NB4 (cell line): Measurements from ENCODE around the gene PPP2R5C.
A peak's percentile ranks its signal among the peaks of the same experiment; 100 is the strongest.
"Not testable (repeated sequence)": the region's sequence is repeated elsewhere in the genome, so short reads cannot be mapped to it uniquely, and the experiment has no call there.

Source experiments
- DNase-seq: peaks from one replicate; pipeline ENCODE4 v3.0.0; 2010; ENCODE audit warnings: low read depth
- H3K4me3 ChIP-seq: one replicate; pipeline ENCODE4 v1.5.1; 2011; ENCODE audit warnings: mild to moderate bottlenecking, low read depth, low read length, moderate library complexity
- MYC ChIP-seq: IDR thresholded peaks from 2 replicates; pipeline ENCODE4 v1.6.1; 2011; ENCODE audit warnings: low read depth, low read length
- POLR2A ChIP-seq: IDR thresholded peaks from 2 replicates; pipeline ENCODE4 v1.6.1; 2011; ENCODE audit warnings: mild to moderate bottlenecking; ENCODE audit not compliant: insufficient read length; ENCODE audit errors: extremely low read depth
- TF ChIP-seq, protein P1 (sequence below): IDR thresholded peaks from 2 replicates; pipeline ENCODE4 v1.6.1; 2011; ENCODE audit warnings: low read depth, low read length
- TF ChIP-seq, protein P2 (sequence below): IDR thresholded peaks from one replicate; pipeline ENCODE4 v1.5.1; 2012; ENCODE audit warnings: low read depth, low read length

The PPP2R5C gene

GRCh38 chr14:101796016-101796415, 34.5 kb downstream of the PPP2R5C start:
- TF ChIP-seq, protein P1, sequence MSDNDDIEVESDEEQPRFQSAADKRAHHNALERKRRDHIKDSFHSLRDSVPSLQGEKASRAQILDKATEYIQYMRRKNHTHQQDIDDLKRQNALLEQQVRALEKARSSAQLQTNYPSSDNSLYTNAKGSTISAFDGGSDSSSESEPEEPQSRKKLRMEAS = no peak
- TF ChIP-seq, protein P2, sequence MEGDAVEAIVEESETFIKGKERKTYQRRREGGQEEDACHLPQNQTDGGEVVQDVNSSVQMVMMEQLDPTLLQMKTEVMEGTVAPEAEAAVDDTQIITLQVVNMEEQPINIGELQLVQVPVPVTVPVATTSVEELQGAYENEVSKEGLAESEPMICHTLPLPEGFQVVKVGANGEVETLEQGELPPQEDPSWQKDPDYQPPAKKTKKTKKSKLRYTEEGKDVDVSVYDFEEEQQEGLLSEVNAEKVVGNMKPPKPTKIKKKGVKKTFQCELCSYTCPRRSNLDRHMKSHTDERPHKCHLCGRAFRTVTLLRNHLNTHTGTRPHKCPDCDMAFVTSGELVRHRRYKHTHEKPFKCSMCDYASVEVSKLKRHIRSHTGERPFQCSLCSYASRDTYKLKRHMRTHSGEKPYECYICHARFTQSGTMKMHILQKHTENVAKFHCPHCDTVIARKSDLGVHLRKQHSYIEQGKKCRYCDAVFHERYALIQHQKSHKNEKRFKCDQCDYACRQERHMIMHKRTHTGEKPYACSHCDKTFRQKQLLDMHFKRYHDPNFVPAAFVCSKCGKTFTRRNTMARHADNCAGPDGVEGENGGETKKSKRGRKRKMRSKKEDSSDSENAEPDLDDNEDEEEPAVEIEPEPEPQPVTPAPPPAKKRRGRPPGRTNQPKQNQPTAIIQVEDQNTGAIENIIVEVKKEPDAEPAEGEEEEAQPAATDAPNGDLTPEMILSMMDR = no peak
- TF ChIP-seq MYC = no peak
- no peak for TF ChIP-seq POLR2A
- H3K4me3 ChIP-seq = no peak overlapping the region
- DNase-seq = no peak

GRCh38 chr14:101796479-101796878, 35.0 kb downstream of the PPP2R5C start:
- no peak overlapping the region for H3K4me3 ChIP-seq
- TF ChIP-seq, protein P1 = no peak
- TF ChIP-seq, protein P2 = no peak
- no peak for TF ChIP-seq MYC
- TF ChIP-seq POLR2A = no peak
- no peak for DNase-seq

- no peak overlapping the region for H3K4me3 ChIP-seq
- no peak for TF ChIP-seq MYC
- no peak for TF ChIP-seq POLR2A
- TF ChIP-seq, protein P2 = no peak
- TF ChIP-seq, protein P1 = no peak
- DNase-seq = no peak
Measured at GRCh38 chr14:101797856-101798255, 36.3 kb downstream of the PPP2R5C start.

- DNase-seq, H3K4me3 ChIP-seq: not testable (repeated sequence)
Measured at GRCh38 chr14:101804373-101804772, 42.9 kb downstream of the PPP2R5C start.

GRCh38 chr14:101806252-101806651, 44.7 kb downstream of the PPP2R5C start:
- DNase-seq, H3K4me3 ChIP-seq: not testable (repeated sequence)

DNA sequence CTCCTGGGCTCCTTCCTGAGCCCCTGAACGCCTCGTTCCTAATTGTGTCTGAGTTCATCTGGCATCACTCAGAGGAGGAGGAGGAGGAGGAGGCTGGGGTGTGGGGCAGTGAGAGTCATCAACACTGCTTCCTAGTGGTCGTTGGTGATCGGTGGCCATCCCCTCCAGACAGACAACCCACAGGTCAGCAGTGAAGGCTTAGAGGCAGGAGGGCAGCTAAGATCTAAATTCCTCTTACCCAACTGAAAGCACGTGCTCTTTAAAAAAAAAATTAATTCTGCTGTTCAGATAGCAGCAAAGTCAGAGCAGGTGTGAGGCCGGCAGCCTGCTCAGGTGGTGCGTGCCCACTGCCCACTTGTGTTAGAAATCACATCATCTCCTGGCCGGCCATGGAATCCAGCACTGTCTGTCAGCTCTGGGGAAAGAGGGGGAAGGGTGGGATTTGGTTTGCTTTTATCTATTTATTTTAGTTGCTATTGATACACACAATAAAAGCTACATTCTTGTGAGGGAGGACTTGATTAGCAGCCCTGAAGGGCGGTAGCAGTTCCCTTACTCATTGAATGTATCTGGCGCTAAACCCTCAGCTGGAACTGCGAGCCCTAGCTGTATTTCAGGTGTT, 46.6 kb downstream of the PPP2R5C start:
- DNase-seq = peak; percentile 23
- TF ChIP-seq POLR2A = no peak
- TF ChIP-seq, protein P1 = no peak
- TF ChIP-seq MYC = no peak
- TF ChIP-seq, protein P2 = no peak
- H3K4me3 ChIP-seq = no peak overlapping the region
